Loucy (cell line): ENCODE results near the gene PRDM11.

ENCODE experiments used
- H2AFZ ChIP-seq: fragments of 200-600 bp; sonication (generic); 2 replicates; pipeline ENCODE4 v1.6.0; 2016; ENCODE audit warnings: antibody characterized with exemption, mild to moderate bottlenecking, low read length, moderate library complexity
- H3F3A ChIP-seq: fragments of 200-600 bp; 2 replicates; pipeline ENCODE4 v1.6.0; 2016; ENCODE audit warnings: antibody characterized with exemption, low read depth, mild to moderate bottlenecking
- H3K27me3 ChIP-seq: fragments of 200-600 bp; sonication (generic); 2 replicates; pipeline ENCODE4 v1.6.1; 2014; ENCODE audit warnings: low read length, mild to moderate bottlenecking; ENCODE audit not compliant: insufficient read depth, poor library complexity, severe bottlenecking
- H3K36me3 ChIP-seq: fragments of 200-600 bp; sonication (generic); 2 replicates; pipeline ENCODE4 v1.6.1; 2016; ENCODE audit warnings: low read length; ENCODE audit not compliant: insufficient read depth
- H3K4me1 ChIP-seq: fragments of 200-600 bp; sonication (generic); 2 replicates; pipeline ENCODE4 v1.5.1; 2014; ENCODE audit warnings: low read length, mild to moderate bottlenecking; ENCODE audit not compliant: insufficient read depth, poor library complexity, severe bottlenecking
- H3K4me2 ChIP-seq: fragments of 200-600 bp; sonication (generic); 2 replicates; pipeline ENCODE4 v1.6.0; 2014; ENCODE audit warnings: antibody characterized with exemption, low read length, low read depth, mild to moderate bottlenecking; ENCODE audit not compliant: poor library complexity, severe bottlenecking
- H3K4me3 ChIP-seq: fragments of 200-600 bp; sonication (generic); 2 replicates; pipeline ENCODE4 v1.5.1; 2014; ENCODE audit warnings: low read length, mild to moderate bottlenecking, mixed read lengths; ENCODE audit not compliant: poor library complexity, severe bottlenecking
- H3K79me2 ChIP-seq: fragments of 200-600 bp; sonication (generic); 2 replicates; pipeline ENCODE4 v1.6.1; 2014; ENCODE audit warnings: low read length; ENCODE audit not compliant: insufficient read depth
- H3K9ac ChIP-seq: fragments of 200-600 bp; sonication (generic); 2 replicates; pipeline ENCODE4 v1.6.0; 2014; ENCODE audit warnings: mild to moderate bottlenecking, low read depth, low read length, moderate library complexity; ENCODE audit not compliant: poor library complexity, severe bottlenecking
- H3K9me2 ChIP-seq: fragments of 200-600 bp; sonication (generic); replicated peaks from 2 replicates; pipeline ENCODE4 v1.6.1; 2016; ENCODE audit warnings: low read depth, low read length, mixed read lengths
- H3K9me3 ChIP-seq: fragments of 200-600 bp; sonication (generic); 2 replicates; pipeline ENCODE4 v1.6.1; 2014; ENCODE audit warnings: mild to moderate bottlenecking, antibody characterized with exemption, low read length, low read depth; ENCODE audit not compliant: insufficient read depth
- H4K20me1 ChIP-seq: fragments of 200-600 bp; sonication (generic); 2 replicates; pipeline ENCODE4 v1.6.0; 2014; ENCODE audit warnings: antibody characterized with exemption, low read length, mild to moderate bottlenecking; ENCODE audit not compliant: insufficient read depth, poor library complexity, severe bottlenecking
- EZH2phosphoT487 ChIP-seq: fragments of 200-600 bp; IDR thresholded peaks from 2 replicates; pipeline ENCODE4 v1.6.1; 2018; ENCODE audit warnings: antibody characterized with exemption, mild to moderate bottlenecking, moderate library complexity, borderline replicate concordance
- TF ChIP-seq, protein P1 (sequence below): fragments of 200-600 bp; sonication (generic); conservative IDR thresholded peaks from 2 replicates; pipeline ENCODE4 v1.5.1; 2014; ENCODE audit warnings: mild to moderate bottlenecking, antibody characterized with exemption, low read length

PRDM11 gene

DNA sequence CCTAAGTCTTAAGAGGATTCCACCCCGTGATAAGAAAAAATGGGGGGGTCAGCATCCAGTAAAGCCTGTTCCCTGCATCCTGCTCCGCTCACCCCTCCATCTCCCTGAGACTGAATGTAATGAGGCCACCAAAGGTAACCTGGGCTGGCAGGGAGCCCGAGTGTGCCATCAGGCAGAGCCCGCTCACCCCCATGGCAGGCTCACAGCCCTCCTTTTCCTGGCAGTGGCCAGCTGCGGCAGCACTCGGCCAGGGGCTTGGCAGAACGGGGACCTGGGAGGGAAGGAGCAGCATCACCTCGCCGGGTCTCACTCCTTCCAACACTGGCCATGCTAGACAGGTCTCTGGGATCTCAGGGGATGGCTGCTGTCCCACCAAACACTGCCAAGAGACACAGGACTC is 64.4 kb downstream of the PRDM11 start:
- no peaks in the 10 kb centered on the region for H3F3A ChIP-seq
- peaks cover 35% of the 10 kb centered on the region for H3K4me1 ChIP-seq
- no peaks in the 10 kb centered on the region for H3K9me3 ChIP-seq
- no peak for TF ChIP-seq EZH2phosphoT487
- TF ChIP-seq, protein P1, sequence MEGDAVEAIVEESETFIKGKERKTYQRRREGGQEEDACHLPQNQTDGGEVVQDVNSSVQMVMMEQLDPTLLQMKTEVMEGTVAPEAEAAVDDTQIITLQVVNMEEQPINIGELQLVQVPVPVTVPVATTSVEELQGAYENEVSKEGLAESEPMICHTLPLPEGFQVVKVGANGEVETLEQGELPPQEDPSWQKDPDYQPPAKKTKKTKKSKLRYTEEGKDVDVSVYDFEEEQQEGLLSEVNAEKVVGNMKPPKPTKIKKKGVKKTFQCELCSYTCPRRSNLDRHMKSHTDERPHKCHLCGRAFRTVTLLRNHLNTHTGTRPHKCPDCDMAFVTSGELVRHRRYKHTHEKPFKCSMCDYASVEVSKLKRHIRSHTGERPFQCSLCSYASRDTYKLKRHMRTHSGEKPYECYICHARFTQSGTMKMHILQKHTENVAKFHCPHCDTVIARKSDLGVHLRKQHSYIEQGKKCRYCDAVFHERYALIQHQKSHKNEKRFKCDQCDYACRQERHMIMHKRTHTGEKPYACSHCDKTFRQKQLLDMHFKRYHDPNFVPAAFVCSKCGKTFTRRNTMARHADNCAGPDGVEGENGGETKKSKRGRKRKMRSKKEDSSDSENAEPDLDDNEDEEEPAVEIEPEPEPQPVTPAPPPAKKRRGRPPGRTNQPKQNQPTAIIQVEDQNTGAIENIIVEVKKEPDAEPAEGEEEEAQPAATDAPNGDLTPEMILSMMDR, result no peak
- no peaks in the 10 kb centered on the region for H3K27me3 ChIP-seq
- no peaks in the 10 kb centered on the region for H4K20me1 ChIP-seq
- H3K9ac ChIP-seq, result peak overlapping the region; percentile 48
- no peak overlapping the region for H2AFZ ChIP-seq
- H3K4me3 ChIP-seq, result no peak overlapping the region
- no peak overlapping the region for H3K4me2 ChIP-seq
- H3K9me2 ChIP-seq, result no peaks in the 10 kb centered on the region
- no peaks in the 10 kb centered on the region for H3K79me2 ChIP-seq
- H3K36me3 ChIP-seq, result peaks cover 41% of the 10 kb centered on the region; the same call in 1 of the 2 replicates

DNA sequence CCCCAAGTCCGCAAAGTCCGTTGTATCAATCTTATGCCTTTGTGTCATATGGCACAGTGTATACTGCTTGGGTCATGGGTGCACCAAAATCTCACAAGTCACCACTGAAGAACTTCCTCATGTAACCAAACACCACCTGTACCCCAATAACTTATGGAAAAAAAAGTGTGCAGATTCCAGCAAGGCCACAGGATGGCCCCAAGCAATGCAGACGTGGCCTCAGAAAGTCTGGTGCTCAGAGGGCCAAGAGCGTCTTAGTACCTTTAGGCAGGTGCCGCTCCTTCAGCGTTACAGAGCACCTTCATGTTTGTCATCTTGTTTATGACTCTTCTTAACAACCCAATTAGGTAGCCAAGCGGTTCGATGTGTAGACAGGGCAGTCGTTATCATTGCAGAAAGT is 65.3 kb downstream of the PRDM11 start:
- Histone ChIP-seq H3K9me3 (no peaks in the 10 kb centered on the region), H3K36me3 (peaks cover 37% of the 10 kb centered on the region; the same call in 1 of the 2 replicates), H3K4me3 (no peak overlapping the region), H3K4me2 (no peak overlapping the region), H3F3A (no peaks in the 10 kb centered on the region), H3K27me3 (no peaks in the 10 kb centered on the region), H3K9me2 (no peaks in the 10 kb centered on the region), H4K20me1 (no peaks in the 10 kb centered on the region), H2AFZ (no peak overlapping the region), H3K79me2 (no peaks in the 10 kb centered on the region), H3K9ac (no peak overlapping the region), H3K4me1 (peaks cover 35% of the 10 kb centered on the region)
- TF ChIP-seq EZH2phosphoT487, result no peak
- TF ChIP-seq, protein P1, result peak; percentile 57

DNA sequence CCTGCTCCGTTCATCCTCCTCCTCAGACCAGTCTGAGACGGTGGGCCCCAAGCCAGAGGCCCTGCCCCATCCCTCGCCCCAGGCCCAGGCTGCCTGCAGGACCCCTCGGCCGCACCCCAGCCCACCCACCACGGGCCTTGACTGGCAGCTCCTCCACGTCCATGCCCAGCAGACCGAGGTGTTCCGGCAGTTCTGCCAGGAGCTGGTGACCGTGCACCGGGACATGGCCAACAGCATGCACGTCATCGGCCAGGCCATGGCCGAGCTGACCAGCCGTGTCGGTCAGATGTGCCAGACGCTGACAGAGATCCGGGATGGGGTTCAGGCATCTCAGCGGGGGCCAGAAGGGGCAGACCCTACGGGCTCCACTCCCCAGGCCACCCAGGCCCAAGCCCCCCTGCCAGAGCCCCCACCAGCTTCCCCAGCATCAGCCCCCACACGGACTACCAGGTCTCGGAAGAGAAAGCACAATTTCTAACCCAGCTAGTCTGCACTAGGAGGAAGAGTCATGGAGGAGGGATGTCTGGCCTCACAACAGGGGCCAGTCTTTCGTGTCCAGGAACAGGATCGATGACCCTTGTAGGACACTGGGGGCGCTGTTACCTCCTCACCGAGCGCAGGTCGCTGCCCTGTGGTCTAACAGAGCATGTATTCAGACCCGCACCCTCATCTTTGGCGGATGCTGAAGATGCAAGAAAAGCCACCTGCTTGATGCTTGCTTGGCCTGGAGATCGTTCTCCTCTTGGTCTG is 66.3 kb downstream of the PRDM11 start:
- peaks cover 37% of the 10 kb centered on the region; the same call in 1 of the 2 replicates for H3K36me3 ChIP-seq
- no peak overlapping the region for H3K9ac ChIP-seq
- H2AFZ ChIP-seq, result no peak overlapping the region
- peaks cover 35% of the 10 kb centered on the region for H3K4me1 ChIP-seq
- H3K79me2 ChIP-seq, result no peaks in the 10 kb centered on the region
- H3K4me2 ChIP-seq, result no peak overlapping the region
- no peak overlapping the region for H3K4me3 ChIP-seq
- no peak for TF ChIP-seq EZH2phosphoT487
- TF ChIP-seq, protein P1, result peak; percentile 49
- H3F3A ChIP-seq, result no peaks in the 10 kb centered on the region
- no peaks in the 10 kb centered on the region for H4K20me1 ChIP-seq
- H3K9me2 ChIP-seq, result no peaks in the 10 kb centered on the region
- H3K9me3 ChIP-seq, result no peaks in the 10 kb centered on the region
- H3K27me3 ChIP-seq, result no peaks in the 10 kb centered on the region
